Right lobe of liver (tissue), 6 donors: Measurements from ENCODE around the gene SEMA3C. TPM values are rescaled to one million over a fixed set of nuclear protein-coding genes. Genes with fewer than 3 reads are reported as not detected.

Source experiments
- ATAC-seq, 4 donors: fragments of 200-7000 bp; cut with Tn5 transposase; one replicate each; pipeline ENCODE4 v1.9.1; 2020; ENCODE audit warnings: mild to moderate bottlenecking in 4 of 4, moderate library complexity in 4 of 4
- DNase-seq, 3 donors: peaks; one replicate each; pipeline ENCODE4 v3.0.0-alpha.2; 2020
- H3K27ac ChIP-seq, 3 donors: fragments of 200-600 bp; one replicate each; pipeline ENCODE4 v1.8.0; 2022
- H3K27me3 ChIP-seq, 2 donors: fragments of 200-600 bp; one replicate each; pipeline ENCODE4 v1.8.0; 2022
- H3K36me3 ChIP-seq, 4 donors: fragments of 200-600 bp; sonication (generic) in 1 of 4; one replicate each; pipeline versions ENCODE4 v1.5.1 to v1.8.0; 2017 to 2022; ENCODE audit warnings: control low read depth in 1 of 4
- H3K4me1 ChIP-seq, 4 donors: fragments of 200-600 bp; sonication (generic) in 1 of 4; one replicate each; pipeline versions ENCODE4 v1.5.1 to v1.8.0; 2017 to 2022; ENCODE audit warnings: control low read depth in 1 of 4
- H3K4me3 ChIP-seq, 3 donors: fragments of 200-600 bp; one replicate each; pipeline ENCODE4 v1.8.0; 2022
- H3K9me3 ChIP-seq, 4 donors: fragments of 200-600 bp; sonication (generic) in 1 of 4; one replicate each; pipeline versions ENCODE4 v1.5.1 to v1.8.0; 2017 to 2022; ENCODE audit warnings: control low read depth in 1 of 4
- POLR2A ChIP-seq: fragments of 450-650 bp; IDR thresholded peaks from one replicate; pipeline ENCODE4 v1.6.1; 2017; ENCODE audit warnings: antibody characterized with exemption, mild to moderate bottlenecking
- WGBS: methylation state at CpG from one replicate; pipeline ENCODE4 v1.1.6; 2018; ENCODE audit warnings: low coverage, low lambda C conversion rate; ENCODE audit not compliant: insufficient coverage; ENCODE audit errors: missing lambda C conversion rate; 5-methylcytosine and 5-hydroxymethylcytosine counted together
- intact Hi-C, 2 donors: fragments of 100-400 bp; cut with DNase I; formaldehyde crosslinking; loops; one replicate each; pipeline versions ENCODE4 v1.11.2 to v1.14.1; 2022
- total RNA-seq, 6 experiments: library from RNA; depleted of rRNA in 2 of 6; stranded (reverse); fragments of >200 nt in 2 of 6; fragmentation: NEBNext Ultra II Directional in 3 of 6; extraction: Animal tissue kit (Norgen Biotek cat#: 25700) in 3 of 6; gene quantifications; one replicate each; pipeline versions ENCODE4 v1.1.0 to v1.2.4, GENCODE V29; 2016 to 2023
- TF ChIP-seq, protein P1 (sequence below), 4 donors: fragments of 200-600 bp in 3 of 4; fragments of 450-650 bp in 1 of 4; IDR thresholded peaks; one replicate each; pipeline versions ENCODE4 v1.5.1 to v1.8.0; 2016 to 2022; ENCODE audit warnings: antibody characterized with exemption in 4 of 4, mild to moderate bottlenecking in 2 of 4
- donor health status: DM: no; HTN: yes; CAD: no.
- donor health status: DM: no; HTN: no; CAD: no.
- donor health status: DM: no; HTN: no; CAD: no.
- donor health status: DM: no; HTN: yes; CAD: no.
- donor health status: DM: no; HTN: yes; CAD: no.

Gene SEMA3C
- total RNA-seq, 6 experiments from 2014 or later, result 0.23 to 1.3 (median 0.53) TPM

- H3K27ac ChIP-seq, result no peak overlapping the region
- H3K4me3 ChIP-seq, result no peak overlapping the region
- H3K4me1 ChIP-seq, result no peaks in the 10 kb centered on the region
- DNase-seq, result no peak
- 39% methylated on average over 4 of the region's 4 CpGs for WGBS
- no peaks in the 10 kb centered on the region for H3K9me3 ChIP-seq
- no peaks in the 10 kb centered on the region for H3K27me3 ChIP-seq
- ATAC-seq, result no peak
- TF ChIP-seq POLR2A, result no peak
- TF ChIP-seq, protein P1, sequence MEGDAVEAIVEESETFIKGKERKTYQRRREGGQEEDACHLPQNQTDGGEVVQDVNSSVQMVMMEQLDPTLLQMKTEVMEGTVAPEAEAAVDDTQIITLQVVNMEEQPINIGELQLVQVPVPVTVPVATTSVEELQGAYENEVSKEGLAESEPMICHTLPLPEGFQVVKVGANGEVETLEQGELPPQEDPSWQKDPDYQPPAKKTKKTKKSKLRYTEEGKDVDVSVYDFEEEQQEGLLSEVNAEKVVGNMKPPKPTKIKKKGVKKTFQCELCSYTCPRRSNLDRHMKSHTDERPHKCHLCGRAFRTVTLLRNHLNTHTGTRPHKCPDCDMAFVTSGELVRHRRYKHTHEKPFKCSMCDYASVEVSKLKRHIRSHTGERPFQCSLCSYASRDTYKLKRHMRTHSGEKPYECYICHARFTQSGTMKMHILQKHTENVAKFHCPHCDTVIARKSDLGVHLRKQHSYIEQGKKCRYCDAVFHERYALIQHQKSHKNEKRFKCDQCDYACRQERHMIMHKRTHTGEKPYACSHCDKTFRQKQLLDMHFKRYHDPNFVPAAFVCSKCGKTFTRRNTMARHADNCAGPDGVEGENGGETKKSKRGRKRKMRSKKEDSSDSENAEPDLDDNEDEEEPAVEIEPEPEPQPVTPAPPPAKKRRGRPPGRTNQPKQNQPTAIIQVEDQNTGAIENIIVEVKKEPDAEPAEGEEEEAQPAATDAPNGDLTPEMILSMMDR (IDR thresholded peaks at IDR 0.05), result no peak
- no peaks in the 10 kb centered on the region for H3K36me3 ChIP-seq
- intact Hi-C loops, result no loop called here
Measured at GRCh38 chr7:80734011-80734410, 184.8 kb downstream of the SEMA3C start.

- TF ChIP-seq, protein P1 (IDR thresholded peaks at IDR 0.05), result no peak
- TF ChIP-seq POLR2A, result no peak
- Histone ChIP-seq H3K4me3 (no peak overlapping the region), H3K27me3 (no peaks in the 10 kb centered on the region), H3K4me1 (no peaks in the 10 kb centered on the region), H3K36me3 (no peaks in the 10 kb centered on the region), H3K27ac (no peak overlapping the region), H3K9me3 (no peaks in the 10 kb centered on the region)
- no peak for DNase-seq
- WGBS, result 23% methylated on average over 3 of the region's 3 CpGs
- ATAC-seq, result no peak
- intact Hi-C loops, result no loop called here
Measured at GRCh38 chr7:80733333-80733915, 185.4 kb downstream of the SEMA3C start.

- intact Hi-C loops, result no loop called here
- no peaks in the 10 kb centered on the region for H3K4me1 ChIP-seq
- H3K9me3 ChIP-seq, result no peaks in the 10 kb centered on the region
- no peak for ATAC-seq
- no peak overlapping the region for H3K27ac ChIP-seq
- WGBS, result 44% methylated on average over 6 of the region's 6 CpGs
- DNase-seq, result no peak
- TF ChIP-seq POLR2A, result no peak
- TF ChIP-seq, protein P1 (IDR thresholded peaks at IDR 0.05), result peak in 1 of 4 donors; percentile 4
- no peaks in the 10 kb centered on the region for H3K36me3 ChIP-seq
- H3K4me3 ChIP-seq, result no peak overlapping the region
- no peaks in the 10 kb centered on the region for H3K27me3 ChIP-seq
Measured at GRCh38 chr7:80732630-80733029, 186.2 kb downstream of the SEMA3C start.

DNA sequence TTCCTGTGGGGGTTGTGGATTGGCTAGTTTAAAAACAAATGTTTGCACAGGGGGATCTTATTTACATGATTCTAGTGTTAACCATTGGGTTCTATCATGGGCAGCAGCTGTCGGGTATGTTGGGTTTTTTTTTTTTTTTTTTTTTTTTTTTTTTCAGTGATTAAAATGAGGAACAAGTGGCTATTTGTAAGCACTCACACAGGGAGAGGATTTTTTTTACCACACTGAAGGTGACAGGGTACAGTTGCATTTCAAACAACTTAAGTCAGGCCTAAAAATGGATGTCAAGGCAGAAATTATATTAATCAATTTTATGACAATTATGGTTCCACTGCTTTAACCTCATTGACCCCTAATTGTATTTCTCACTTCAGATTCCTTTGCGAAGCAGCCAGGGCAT lies 187.6 kb downstream of the SEMA3C start:
- no peak overlapping the region for H3K4me3 ChIP-seq
- no peaks in the 10 kb centered on the region for H3K4me1 ChIP-seq
- no peaks in the 10 kb centered on the region for H3K36me3 ChIP-seq
- no peaks in the 10 kb centered on the region for H3K27me3 ChIP-seq
- WGBS, result 48% methylated on average over 2 of the region's 2 CpGs
- no peak overlapping the region for H3K27ac ChIP-seq
- DNase-seq (no peak), ATAC-seq (no peak)
- intact Hi-C loops, result no loop called here
- no peaks in the 10 kb centered on the region for H3K9me3 ChIP-seq
- TF ChIP-seq, protein P1 (IDR thresholded peaks at IDR 0.05), result no peak
- no peak for TF ChIP-seq POLR2A
